ENCODE results near the gene PTPRK. TPM values are rescaled to one million over a fixed set of nuclear protein-coding genes. Genes with fewer than 3 reads are reported as not detected.

The PTPRK gene
- total RNA-seq, 1 experiment from 2014 or later = 53.8 TPM

GRCh38 chr6:128337619-128338018 is 182.8 kb downstream of the PTPRK start:
- no peak overlapping the region for H3K4me3 ChIP-seq (ENCODE audit: low read length)
- no peak overlapping the region for H3K9ac ChIP-seq (ENCODE audit: low read length)
- H2AFZ ChIP-seq (ENCODE audit: low read length) = no peak overlapping the region
- BruUV-seq (replicated peaks) = no TSS peak
- no peaks in the 10 kb centered on the region for H4K20me1 ChIP-seq (ENCODE audit: low read length)
- H3K9me3 ChIP-seq (ENCODE audit: low read length) = no peaks in the 10 kb centered on the region
- no peaks in the 10 kb centered on the region for H3F3A ChIP-seq (ENCODE audit: low read length, unreplicated experiment)
- no peak overlapping the region for H3K4me2 ChIP-seq (ENCODE audit: low read length)
- intact Hi-C loops (cut with micrococcal nuclease) = no loop called here
- H3K9me2 ChIP-seq (replicated peaks; ENCODE audit: low read length) = no peaks in the 10 kb centered on the region
- TF ChIP-seq EZH2 (IDR thresholded peaks at IDR 0.05; ENCODE audit: low read length, unreplicated experiment) (no peak), EZH2phosphoT487 (IDR thresholded peaks at IDR 0.05; ENCODE audit: borderline replicate concordance, low read length) (no peak), CTCF (conservative IDR thresholded peaks at IDR 0.05; ENCODE audit: low read depth, low read length) (no peak)
- CTCF ChIA-PET = no interaction called here
- H3K4me1 ChIP-seq (ENCODE audit: insufficient read depth, low read length) = 0 out of 2 replicates have a peak, but pooled peaks cover 10% of the 10 kb centered on the region
- H3K36me3 ChIP-seq (ENCODE audit: low read depth, low read length) = no peaks in the 10 kb centered on the region
- POLR2A ChIA-PET (ENCODE audit: unreplicated experiment) = interaction anchor here (0.6 kb wide), 1 partner anchor 30 kb away, joined by 3 read pairs; no protein-coding TSS in a partner anchor
- no peak overlapping the region for H3K27ac ChIP-seq (ENCODE audit: low read length)
- DNase-seq = no peak
- peaks cover 6% of the 10 kb centered on the region; the same call in 1 of the 2 replicates for H3K79me2 ChIP-seq (ENCODE audit: low read length)
- no peak for ATAC-seq
- no peaks in the 10 kb centered on the region for H3K27me3 ChIP-seq (ENCODE audit: low read length)

GRCh38 chr6:128336436-128337095 is 183.8 kb downstream of the PTPRK start:
- no peaks in the 10 kb centered on the region for H3K27me3 ChIP-seq (ENCODE audit: low read length)
- H3K4me1 ChIP-seq (ENCODE audit: insufficient read depth, low read length) = 0 out of 2 replicates have a peak, but pooled peaks cover 10% of the 10 kb centered on the region
- no peaks in the 10 kb centered on the region for H3F3A ChIP-seq (ENCODE audit: low read length, unreplicated experiment)
- no peaks in the 10 kb centered on the region for H3K9me2 ChIP-seq (replicated peaks; ENCODE audit: low read length)
- intact Hi-C loops (cut with micrococcal nuclease) = no loop called here
- TF ChIP-seq EZH2 (IDR thresholded peaks at IDR 0.05; ENCODE audit: low read length, unreplicated experiment) (no peak), CTCF (conservative IDR thresholded peaks at IDR 0.05; ENCODE audit: low read depth, low read length) (no peak), EZH2phosphoT487 (IDR thresholded peaks at IDR 0.05; ENCODE audit: borderline replicate concordance, low read length) (no peak)
- H3K79me2 ChIP-seq (ENCODE audit: low read length) = peaks cover 6% of the 10 kb centered on the region; the same call in 1 of the 2 replicates
- no peak overlapping the region for H3K9ac ChIP-seq (ENCODE audit: low read length)
- BruUV-seq (replicated peaks) = no TSS peak
- POLR2A ChIA-PET (ENCODE audit: unreplicated experiment) = no interaction called here
- no peak overlapping the region for H3K4me2 ChIP-seq (ENCODE audit: low read length)
- no peak overlapping the region for H3K27ac ChIP-seq (ENCODE audit: low read length)
- no peak overlapping the region for H3K4me3 ChIP-seq (ENCODE audit: low read length)
- H3K9me3 ChIP-seq (ENCODE audit: low read length) = no peaks in the 10 kb centered on the region
- DNase-seq = no peak
- no peaks in the 10 kb centered on the region for H3K36me3 ChIP-seq (ENCODE audit: low read depth, low read length)
- CTCF ChIA-PET = no interaction called here
- H4K20me1 ChIP-seq (ENCODE audit: low read length) = no peaks in the 10 kb centered on the region
- ATAC-seq = no peak
- no peak overlapping the region for H2AFZ ChIP-seq (ENCODE audit: low read length)

DNA sequence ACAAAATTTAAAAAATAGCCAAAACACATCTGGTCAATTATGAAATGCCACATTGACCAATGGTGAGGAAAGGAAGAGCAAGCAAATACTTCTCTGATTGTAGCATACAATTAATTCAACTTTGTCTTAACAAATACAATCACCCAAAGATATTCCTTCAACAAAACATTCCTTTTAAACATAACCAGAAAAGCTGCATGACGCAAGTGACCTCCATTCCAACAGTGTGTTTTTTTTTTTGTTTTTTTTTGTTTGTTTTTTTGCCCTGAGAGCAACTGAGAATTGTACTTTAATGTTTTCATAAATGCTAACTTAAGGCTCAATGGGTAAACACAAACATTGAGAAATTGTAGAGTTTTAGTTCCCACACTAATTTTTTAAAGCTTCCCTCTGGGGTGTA is 184.4 kb downstream of the PTPRK start:
- Histone ChIP-seq H2AFZ (ENCODE audit: low read length) (no peak overlapping the region), H3F3A (ENCODE audit: low read length, unreplicated experiment) (no peaks in the 10 kb centered on the region), H3K4me3 (ENCODE audit: low read length) (no peak overlapping the region), H3K27ac (ENCODE audit: low read length) (no peak overlapping the region), H3K27me3 (ENCODE audit: low read length) (no peaks in the 10 kb centered on the region), H3K9me2 (replicated peaks; ENCODE audit: low read length) (no peaks in the 10 kb centered on the region), H3K79me2 (ENCODE audit: low read length) (peaks cover 6% of the 10 kb centered on the region; the same call in 1 of the 2 replicates), H3K4me2 (ENCODE audit: low read length) (no peak overlapping the region), H3K4me1 (ENCODE audit: insufficient read depth, low read length) (0 out of 2 replicates have a peak, but pooled peaks cover 10% of the 10 kb centered on the region), H4K20me1 (ENCODE audit: low read length) (no peaks in the 10 kb centered on the region), H3K9me3 (ENCODE audit: low read length) (no peaks in the 10 kb centered on the region), H3K9ac (ENCODE audit: low read length) (no peak overlapping the region), H3K36me3 (ENCODE audit: low read depth, low read length) (no peaks in the 10 kb centered on the region)
- BruUV-seq (replicated peaks) = no TSS peak
- CTCF ChIA-PET = no interaction called here
- TF ChIP-seq EZH2 (IDR thresholded peaks at IDR 0.05; ENCODE audit: low read length, unreplicated experiment) = no peak
- no peak for TF ChIP-seq CTCF (conservative IDR thresholded peaks at IDR 0.05; ENCODE audit: low read depth, low read length)
- TF ChIP-seq EZH2phosphoT487 (IDR thresholded peaks at IDR 0.05; ENCODE audit: borderline replicate concordance, low read length) = no peak
- intact Hi-C loops (cut with micrococcal nuclease) = no loop called here
- DNase-seq = no peak
- ATAC-seq = no peak
- POLR2A ChIA-PET (ENCODE audit: unreplicated experiment) = interaction anchor here (0.6 kb wide), 1 partner anchor 480 kb away, joined by 4 read pairs; no protein-coding TSS in a partner anchor

Data from PC-3 (cell line).